SHP77 (cell line): ENCODE data around the gene RASA2.

Experiments
- DNase-seq, 2 experiments: peaks; one replicate each; lab custom pipeline; 2025; lab: John Stamatoyannopoulos, UW

The RASA2 gene

GRCh38 chr3:141646760-141647561 lies 160.1 kb downstream of the RASA2 start:
- DNase-seq, result peak; percentile 43 to 54

GRCh38 chr3:141647562-141647915 lies 160.7 kb downstream of the RASA2 start:
- no peak for DNase-seq

- DNase-seq, result no peak
Observed at GRCh38 chr3:141648055-141648910, 161.5 kb downstream of the RASA2 start.

- no peak for DNase-seq
Observed at GRCh38 chr3:141649871-141650270, 163.0 kb downstream of the RASA2 start.

- DNase-seq, result no peak
Observed at GRCh38 chr3:141650783-141651182, 164.0 kb downstream of the RASA2 start.

GRCh38 chr3:141651409-141651808 lies 164.6 kb downstream of the RASA2 start:
- DNase-seq, result no peak

GRCh38 chr3:141652349-141652748 lies 165.5 kb downstream of the RASA2 start:
- no peak for DNase-seq

GRCh38 chr3:141653847-141654246 lies 167.0 kb downstream of the RASA2 start:
- no peak for DNase-seq

- no peak for DNase-seq
Observed at GRCh38 chr3:141655801-141656200, 169.0 kb downstream of the RASA2 start.

- DNase-seq, result no peak
Observed at GRCh38 chr3:141656771-141657170, 169.9 kb downstream of the RASA2 start.

- no peak for DNase-seq
Observed at GRCh38 chr3:141657516-141657915, 170.7 kb downstream of the RASA2 start.

- peak; percentile 31 to 45 for DNase-seq
Observed at GRCh38 chr3:141659821-141660613, 173.2 kb downstream of the RASA2 start.

- DNase-seq, result no peak
Observed at GRCh38 chr3:141660614-141660947, 173.8 kb downstream of the RASA2 start.

GRCh38 chr3:141661229-141662196 lies 174.7 kb downstream of the RASA2 start:
- DNase-seq, result no peak

GRCh38 chr3:141663993-141664392 lies 177.2 kb downstream of the RASA2 start:
- DNase-seq, result no peak
